Endothelial cell of umbilical vein (primary cell): ENCODE data around the gene ANKRD23. TPM values are rescaled to one million over a fixed set of nuclear protein-coding genes. Genes with fewer than 3 reads are reported as not detected.

ENCODE experiments used
- BruUV-seq: library from RNA; stranded (reverse); fragments of 400-500 nt; replicated peaks from 2 replicates; lab custom pipeline; 2021; lab: Mats Ljungman, UMichigan
- CTCF ChIA-PET: fragments of 300-600, 350-600 bp; sonication (Branson Sonifier 250); formaldehyde crosslinking; loops from one replicate; lab custom pipeline; 2021; ENCODE audit warnings: antibody characterized with exemption, inconsistent platforms; lab: Charles Lee
- POLR2A ChIA-PET: fragments of 300-600, 350-600 bp; sonication (Branson Sonifier 250); formaldehyde crosslinking; loops from one replicate; lab custom pipeline; 2021; ENCODE audit warnings: antibody characterized with exemption, inconsistent platforms; lab: Charles Lee
- DNase-seq: peaks from one replicate; pipeline ENCODE4 v3.0.0-alpha.2; 2011; ENCODE audit warnings: low read depth, low spot score
- FAIRE-seq: peaks from 2 replicates; lab custom pipeline; 2011; peaks lifted over from hg19 to GRCh38; lab: Jason Lieb, UNC
- H2AFZ ChIP-seq: 2 replicates; pipeline ENCODE4 v1.6.0; 2012; ENCODE audit warnings: low read depth, low read length, control low read depth, inconsistent platforms
- H3K27ac ChIP-seq: 2 replicates; pipeline ENCODE4 v1.5.1; 2011; ENCODE audit warnings: low read depth, mild to moderate bottlenecking, control low read depth, low read length, moderate library complexity; ENCODE audit not compliant: insufficient read depth
- H3K27me3 ChIP-seq, 2 experiments: 2 replicates each; pipeline versions ENCODE4 v1.6.0 to v1.6.1; 2011; ENCODE audit warnings: low read length in 2 of 2, mixed read lengths in 1 of 2; ENCODE audit not compliant: control insufficient read depth in 2 of 2, insufficient read depth in 2 of 2
- H3K36me3 ChIP-seq, 2 experiments: 2 replicates in 1 of 2; 3 replicates in 1 of 2; pipeline ENCODE4 v1.5.1; 2011; ENCODE audit warnings: low read length in 2 of 2, mild to moderate bottlenecking in 1 of 2, moderate library complexity in 1 of 2; ENCODE audit not compliant: control insufficient read depth in 2 of 2, insufficient read depth in 2 of 2; ENCODE audit errors: extremely low read depth in 1 of 2
- H3K4me1 ChIP-seq: 3 replicates; pipeline ENCODE4 v1.5.1; 2011; ENCODE audit warnings: mild to moderate bottlenecking, low read length; ENCODE audit not compliant: control insufficient read depth, insufficient read depth; ENCODE audit errors: extremely low read depth
- H3K4me2 ChIP-seq: 2 replicates; pipeline ENCODE4 v1.6.1; 2011; ENCODE audit warnings: low read length, control low read depth, mixed read lengths; ENCODE audit not compliant: insufficient read depth
- H3K4me3 ChIP-seq, 3 experiments: fragments of 200-600 bp in 1 of 3; sonication (generic), shearing (Covaris generic) in 1 of 3; replicated peaks in 1 of 3; 2 replicates each; pipeline ENCODE4 v1.5.1; 2011 to 2016; ENCODE audit warnings: control low read depth in 3 of 3, low read length in 3 of 3, mild to moderate bottlenecking in 2 of 3, inconsistent platforms in 1 of 3, low read depth in 1 of 3, moderate library complexity in 1 of 3; ENCODE audit not compliant: insufficient read depth in 1 of 3
- H3K79me2 ChIP-seq: 2 replicates; pipeline ENCODE4 v1.6.0; 2012; ENCODE audit warnings: low read length, inconsistent platforms; ENCODE audit not compliant: control insufficient read depth, insufficient read depth
- H3K9ac ChIP-seq: replicated peaks from 2 replicates; pipeline ENCODE3; 2011; ENCODE audit warnings: low read length, control low read depth; ENCODE audit not compliant: insufficient read depth; ENCODE audit errors: extremely low read depth
- H3K9me1 ChIP-seq: replicated peaks from 3 replicates; pipeline ENCODE4 v1.6.0; 2011; ENCODE audit warnings: mild to moderate bottlenecking, low read length; ENCODE audit not compliant: control insufficient read depth, insufficient read depth; ENCODE audit errors: extremely low read depth
- H3K9me3 ChIP-seq: replicated peaks from 2 replicates; pipeline ENCODE4 v1.5.1; 2012; ENCODE audit warnings: low read length, inconsistent platforms; ENCODE audit not compliant: control insufficient read depth, insufficient read depth
- H4K20me1 ChIP-seq: replicated peaks from 2 replicates; pipeline ENCODE3; 2011; ENCODE audit warnings: mild to moderate bottlenecking, low read length; ENCODE audit not compliant: control insufficient read depth, insufficient read depth; ENCODE audit errors: extremely low read depth
- EZH2 ChIP-seq: IDR thresholded peaks from 2 replicates; pipeline ENCODE4 v1.6.1; 2012; ENCODE audit warnings: borderline replicate concordance, low read depth, mild to moderate bottlenecking, moderate library complexity, low read length, inconsistent platforms; ENCODE audit not compliant: severe bottlenecking
- FOS ChIP-seq: IDR thresholded peaks from 2 replicates; pipeline ENCODE4 v1.6.1; 2011; ENCODE audit warnings: mild to moderate bottlenecking, low read length, moderate library complexity, borderline replicate concordance; ENCODE audit not compliant: insufficient read depth
- GATA2 ChIP-seq: IDR thresholded peaks from 2 replicates; pipeline ENCODE4 v1.7.0; 2011; ENCODE audit warnings: low read depth, mild to moderate bottlenecking, moderate library complexity, mixed read lengths, low read length; ENCODE audit not compliant: insufficient read length, insufficient read depth
- JUN ChIP-seq: IDR thresholded peaks from 2 replicates; pipeline ENCODE4 v1.6.1; 2011; ENCODE audit warnings: borderline replicate concordance, low read depth; ENCODE audit not compliant: insufficient read length, insufficient read depth
- MYC ChIP-seq: IDR thresholded peaks from one replicate; pipeline ENCODE4 v1.6.1; 2011; ENCODE audit warnings: mild to moderate bottlenecking, low read depth, low read length
- POLR2A ChIP-seq: IDR thresholded peaks from 2 replicates; pipeline ENCODE4 v1.6.1; 2012; ENCODE audit warnings: low read depth, mild to moderate bottlenecking, control low read depth, low read length
- POLR2AphosphoS5 ChIP-seq: IDR thresholded peaks from 2 replicates; pipeline ENCODE4 v1.6.1; 2012; ENCODE audit warnings: low read depth, mild to moderate bottlenecking, control low read depth, low read length, moderate library complexity; ENCODE audit not compliant: insufficient read depth
- dilution Hi-C: fragments of 300-500 bp; cut with MboI; formaldehyde crosslinking; loops from one replicate; pipeline ENCODE4 v1.15.0; 2019; ENCODE audit warnings: low sequenced_read_pairs; ENCODE audit not compliant: extremely low pct_ligation_motif_present
- intact Hi-C: fragments of 100-400 bp; cut with micrococcal nuclease; formaldehyde crosslinking; loops from one replicate; pipeline ENCODE4 v1.10.0; 2022
- polyA plus RNA-seq, 4 experiments: library from polyadenylated mRNA; depleted of rRNA in 3 of 4; stranded (reverse) in 3 of 4; unstranded in 1 of 4; fragments of >200 nt; gene quantifications; 2 replicates each; pipeline versions ENCODE4 v1.2.1 to v1.2.3, GENCODE V29; 2011 to 2012; ENCODE audit warnings: missing spikeins in 1 of 4
- total RNA-seq: library from RNA; stranded (reverse); gene quantifications from 2 replicates; pipeline ENCODE4 v1.2.3, GENCODE V29; 2021
- TF ChIP-seq, protein P1 (sequence below): IDR thresholded peaks from 2 replicates; pipeline ENCODE4 v1.6.1; 2011; ENCODE audit not compliant: insufficient read depth, insufficient read length
- TF ChIP-seq, protein P2 (sequence below), 2 donors: IDR thresholded peaks; 1 replicate in 1 of 2; 2 replicates in 1 of 2; pipeline ENCODE4 v1.5.1; 2011; ENCODE audit warnings: low read length in 2 of 2, mild to moderate bottlenecking in 2 of 2, moderate library complexity in 2 of 2, control low read depth in 1 of 2, inconsistent platforms in 1 of 2, low read depth in 1 of 2; ENCODE audit not compliant: insufficient read depth in 1 of 2; ENCODE audit errors: extremely low read depth in 1 of 2

Gene ANKRD23
- total and polyA plus RNA-seq, 2 donors (not counting 3 experiments of a cell fraction or from before 2014, with no cell fraction given), result 1.7 to 3.6 TPM

DNA sequence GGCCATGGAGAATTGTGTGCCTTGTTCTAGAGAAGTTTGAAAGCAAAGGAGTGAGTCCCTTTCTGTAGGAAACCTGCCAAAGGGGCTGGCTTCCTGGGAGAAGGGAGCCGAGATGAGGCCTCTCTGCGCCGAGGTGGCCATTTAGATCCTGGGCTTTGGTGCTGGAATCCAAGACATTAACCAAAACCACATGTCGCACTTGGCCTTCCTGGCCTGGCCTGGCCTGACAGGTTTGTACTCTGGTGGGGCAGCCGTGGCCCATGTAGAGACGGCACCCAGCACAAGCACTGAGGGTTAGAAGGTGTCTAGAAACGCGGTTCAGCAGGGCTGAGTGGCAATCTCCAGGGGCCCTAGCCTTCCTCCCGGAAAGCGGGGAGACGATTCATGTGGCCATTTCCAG is 20.6 kb downstream of the ANKRD23 start:
- Histone ChIP-seq H2AFZ (no peak overlapping the region), H4K20me1 (no peaks in the 10 kb centered on the region), H3K9me1 (no peaks in the 10 kb centered on the region), H3K9ac (no peak overlapping the region), H3K79me2 (peaks cover 4% of the 10 kb centered on the region), H3K27ac (no peak overlapping the region), H3K9me3 (no peaks in the 10 kb centered on the region), H3K36me3 (peaks cover 0 to 16% of the 10 kb centered on the region in 2 experiments), H3K4me2 (no peak overlapping the region), H3K27me3 (no peaks in the 10 kb centered on the region), H3K4me3 (no peak overlapping the region), H3K4me1 (no peaks in the 10 kb centered on the region)
- CTCF ChIA-PET, result no interaction called here
- dilution Hi-C loops, result no loop called here
- intact Hi-C loops, result no loop called here
- POLR2A ChIA-PET, result no interaction called here
- BruUV-seq, result no TSS peak
- TF ChIP-seq, protein P1, sequence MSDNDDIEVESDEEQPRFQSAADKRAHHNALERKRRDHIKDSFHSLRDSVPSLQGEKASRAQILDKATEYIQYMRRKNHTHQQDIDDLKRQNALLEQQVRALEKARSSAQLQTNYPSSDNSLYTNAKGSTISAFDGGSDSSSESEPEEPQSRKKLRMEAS, result no peak
- TF ChIP-seq, protein P2, sequence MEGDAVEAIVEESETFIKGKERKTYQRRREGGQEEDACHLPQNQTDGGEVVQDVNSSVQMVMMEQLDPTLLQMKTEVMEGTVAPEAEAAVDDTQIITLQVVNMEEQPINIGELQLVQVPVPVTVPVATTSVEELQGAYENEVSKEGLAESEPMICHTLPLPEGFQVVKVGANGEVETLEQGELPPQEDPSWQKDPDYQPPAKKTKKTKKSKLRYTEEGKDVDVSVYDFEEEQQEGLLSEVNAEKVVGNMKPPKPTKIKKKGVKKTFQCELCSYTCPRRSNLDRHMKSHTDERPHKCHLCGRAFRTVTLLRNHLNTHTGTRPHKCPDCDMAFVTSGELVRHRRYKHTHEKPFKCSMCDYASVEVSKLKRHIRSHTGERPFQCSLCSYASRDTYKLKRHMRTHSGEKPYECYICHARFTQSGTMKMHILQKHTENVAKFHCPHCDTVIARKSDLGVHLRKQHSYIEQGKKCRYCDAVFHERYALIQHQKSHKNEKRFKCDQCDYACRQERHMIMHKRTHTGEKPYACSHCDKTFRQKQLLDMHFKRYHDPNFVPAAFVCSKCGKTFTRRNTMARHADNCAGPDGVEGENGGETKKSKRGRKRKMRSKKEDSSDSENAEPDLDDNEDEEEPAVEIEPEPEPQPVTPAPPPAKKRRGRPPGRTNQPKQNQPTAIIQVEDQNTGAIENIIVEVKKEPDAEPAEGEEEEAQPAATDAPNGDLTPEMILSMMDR (IDR thresholded peaks at IDR 0.05; ENCODE audit: extremely low read depth in 1 of 2, insufficient read depth in 1 of 2, low read depth in 1 of 2, low read length in 2 of 2), result no peak
- TF ChIP-seq GATA2 (no peak), MYC (no peak), EZH2 (no peak), POLR2A (no peak), JUN (no peak), POLR2AphosphoS5 (no peak), FOS (no peak)
- FAIRE-seq (no peak), DNase-seq (no peak)
